Ovary (tissue), 9 donors: ENCODE measurements around the gene MAPK1. TPM values are rescaled to one million over a fixed set of nuclear protein-coding genes. Genes with fewer than 3 reads are reported as not detected.

Source experiments
- DNase-seq, 5 donors: peaks; one replicate each; pipeline ENCODE4 v3.0.0-alpha.2; 2019 to 2020
- H3K27ac ChIP-seq, 2 donors: fragments of 200-600 bp; one replicate each; pipeline versions ENCODE4 v1.5.1 to v1.8.0; 2019 to 2022
- H3K27me3 ChIP-seq: fragments of 200-600 bp; one replicate; pipeline ENCODE4 v1.8.0; 2022
- H3K36me3 ChIP-seq: fragments of 200-600 bp; sonication (generic); one replicate; pipeline ENCODE4 v1.5.1; 2019
- H3K4me1 ChIP-seq: one replicate; pipeline ENCODE4 v1.8.1; 2013; ENCODE audit warnings: mild to moderate bottlenecking, moderate library complexity; ENCODE audit not compliant: insufficient read depth
- H3K4me3 ChIP-seq: fragments of 200-600 bp; sonication (generic); one replicate; pipeline ENCODE4 v1.5.1; 2017
- H3K9me3 ChIP-seq, 2 donors: fragments of 200-600 bp in 1 of 2; sonication (generic) in 1 of 2; one replicate each; pipeline versions ENCODE4 v1.5.1 to v1.8.1; 2013 to 2019; ENCODE audit warnings: mild to moderate bottlenecking in 1 of 2, moderate library complexity in 1 of 2
- CTCF ChIP-seq, 3 donors: fragments of 450-650 bp in 2 of 3; fragments of 200-600 bp in 1 of 3; IDR thresholded peaks; one replicate each; pipeline versions ENCODE4 v1.5.1 to v1.8.0; 2016 to 2022; ENCODE audit warnings: antibody characterized with exemption in 3 of 3, mild to moderate bottlenecking in 1 of 3
- EP300 ChIP-seq: sonication (generic); formaldehyde crosslinking; IDR thresholded peaks from one replicate; pipeline ENCODE4 v1.6.1; 2017; ENCODE audit warnings: antibody characterized with exemption
- POLR2A ChIP-seq: fragments of 450-650 bp; IDR thresholded peaks from one replicate; pipeline ENCODE4 v1.6.1; 2017; ENCODE audit warnings: antibody characterized with exemption, mild to moderate bottlenecking, moderate library complexity
- WGBS, 3 donors: extraction: QIAGEN DNeasy Blood & Tissue Kit in 1 of 3; methylation state at CpG; one replicate each; pipeline versions ENCODE4 v1.1.5 to v1.1.7; 2013 to 2017; 5-methylcytosine and 5-hydroxymethylcytosine counted together
- intact Hi-C, 4 donors: fragments of 100-400 bp; cut with DNase I; formaldehyde crosslinking; loops; one replicate each; pipeline versions ENCODE4 v1.11.0 to v1.15.1; 2022 to 2023
- polyA plus RNA-seq, 2 donors: library from polyadenylated mRNA; stranded (reverse); fragments of 200-250 nt in 1 of 2; fragments of 350-450 nt in 1 of 2; fragmentation: Illumina TruSeq in 1 of 2; extraction: RNeasy Lipid Tissue Mini Kit (QIAGEN cat#74804) in 1 of 2; gene quantifications; one replicate each; pipeline ENCODE4 v1.2.3, GENCODE V29; 2013 to 2014
- small RNA-seq: library from RNA; depleted of rRNA; stranded (forward); fragments of <200 nt; gene quantifications from one replicate; pipeline ENCODE3, GENCODE V24; 2016
- total RNA-seq, 7 donors: library from RNA; depleted of rRNA in 2 of 7; stranded (reverse); fragments of >200 nt in 2 of 7; fragmentation: NEBNext Ultra II Directional in 3 of 7; extraction: Animal tissue kit (Norgen Biotek cat#: 25700) in 3 of 7; gene quantifications; one replicate each; pipeline versions ENCODE4 v1.1.0 to v1.2.4, GENCODE V29; 2016 to 2023
- donor health status: DM: no; HTN: no; CAD: no; lungs with moderate emphysema.
- donor health status: DM: no; HTN: no; CAD: no.
- donor health status: Bipolar disorder and iron deficiency.
- donor health status: DM: yes; HTN: yes; CAD: no.
- donor health status: DM: no; HTN: no; CAD: no.
- donor health status: DM: yes; HTN: yes; CAD: no.

MAPK1 gene
- total and polyA plus RNA-seq, 9 donors, result 12.3 to 125 (median 98.1) TPM

GRCh38 chr22:21710156-21710555, 157.3 kb downstream of the MAPK1 start:
- no peak for DNase-seq
- Histone ChIP-seq H3K36me3 (no peaks in the 10 kb centered on the region), H3K27ac (no peak overlapping the region), H3K9me3 (no peaks in the 10 kb centered on the region), H3K4me3 (no peak overlapping the region), H3K27me3 (no peaks in the 10 kb centered on the region), H3K4me1 (peaks cover 2% of the 10 kb centered on the region)
- intact Hi-C loops, result loop anchor here (5.0 to 10.0 kb wide), 4 partner anchors 85 to 355 kb away; no protein-coding TSS in a partner anchor
- TF ChIP-seq CTCF (IDR thresholded peaks at IDR 0.05) (no peak), POLR2A (no peak), EP300 (no peak)
- WGBS, 3 donors, result 88 to 95% (median 94%) methylated on average over 7 of the region's 7 CpGs

- 80 to 86% (median 82%) methylated on average over 8 of the region's 8 CpGs for WGBS, 3 donors
- TF ChIP-seq CTCF (IDR thresholded peaks at IDR 0.05) (no peak), POLR2A (no peak), EP300 (no peak)
- H3K27me3 ChIP-seq, result no peaks in the 10 kb centered on the region
- no peaks in the 10 kb centered on the region for H3K36me3 ChIP-seq
- H3K9me3 ChIP-seq, result no peaks in the 10 kb centered on the region
- H3K27ac ChIP-seq, result no peak overlapping the region
- peaks cover 2% of the 10 kb centered on the region for H3K4me1 ChIP-seq
- no peak overlapping the region for H3K4me3 ChIP-seq
- no peak for DNase-seq
- intact Hi-C loops, result loop anchor here (5.0 to 10.0 kb wide), 5 partner anchors 55 to 355 kb away; no protein-coding TSS in a partner anchor
These were observed 157.8 kb downstream of the MAPK1 start for GRCh38 chr22:21709688-21710087.

GRCh38 chr22:21708960-21709359, 158.5 kb downstream of the MAPK1 start:
- 94 to 98% (median 97%) methylated on average over 6 of the region's 6 CpGs for WGBS, 3 donors

DNA sequence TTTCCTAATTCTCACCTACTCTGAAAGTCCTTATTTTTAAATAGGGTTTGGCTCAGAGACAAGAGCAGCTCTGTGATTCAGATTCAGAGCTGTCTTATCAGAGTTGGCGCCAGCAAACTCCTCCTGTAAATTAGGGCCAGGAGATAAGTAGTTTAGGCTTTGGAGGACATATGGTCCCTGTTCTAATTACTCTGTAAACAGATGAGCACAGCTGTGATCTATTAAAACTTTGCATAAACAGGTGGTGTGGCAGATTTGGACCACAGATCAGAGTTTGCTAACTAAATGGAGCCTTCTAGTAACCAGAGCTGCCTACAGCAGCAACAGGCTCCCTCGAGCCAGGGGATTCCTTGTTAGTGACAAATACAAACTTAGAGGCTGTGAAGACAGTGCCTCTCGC, 159.8 kb downstream of the MAPK1 start:
- WGBS, 3 donors, result 20 to 41% (median 29%) methylated on average over 3 of the region's 3 CpGs
- TF ChIP-seq POLR2A, result no peak
- Histone ChIP-seq H3K9me3 (no peaks in the 10 kb centered on the region), H3K4me3 (no peak overlapping the region), H3K27ac (no peak overlapping the region), H3K4me1 (no peaks in the 10 kb centered on the region), H3K36me3 (no peaks in the 10 kb centered on the region), H3K27me3 (no peaks in the 10 kb centered on the region)
- DNase-seq, result no peak
- intact Hi-C loops, result loop anchor here in 1 of 4 donors (10.0 kb wide), 1 partner anchor 57 kb away; no protein-coding TSS in a partner anchor

More at GRCh38 chr22:21708960-21709359, 158.5 kb downstream of the MAPK1 start:
- TF ChIP-seq POLR2A (no peak), EP300 (no peak), CTCF (IDR thresholded peaks at IDR 0.05) (no peak)
- DNase-seq, result no peak
- no peak overlapping the region for H3K4me3 ChIP-seq
- peaks cover 2% of the 10 kb centered on the region for H3K4me1 ChIP-seq
- no peak overlapping the region for H3K27ac ChIP-seq
- H3K36me3 ChIP-seq, result no peaks in the 10 kb centered on the region
- H3K27me3 ChIP-seq, result no peaks in the 10 kb centered on the region
- intact Hi-C loops, result loop anchor here in 1 of 4 donors (10.0 kb wide), 1 partner anchor 56 kb away; no protein-coding TSS in a partner anchor
- no peaks in the 10 kb centered on the region for H3K9me3 ChIP-seq

Small RNAs within 50 kb of the gene (small RNA-seq; reads per million reads assigned to genes)
- gene RN7SL280P (not detected), gene RNA5SP493 (not detected)

Other genes starting within 250 kb of the MAPK1 start
- 10 to 100 TPM; 11.4 to 45.1 (median 17.0) TPM for gene YDJC, start 237.6 kb downstream of the MAPK1 start, total RNA-seq
- gene YDJC, start 237.6 kb downstream of the MAPK1 start, polyA plus RNA-seq, result 10 to 100 TPM in 1 of 2 donors, 1 to 10 TPM in 1; 1.8 to 19.4 TPM
- under 1 TPM; 0.46 to 0.88 (median 0.66) TPM for gene CCDC116, start 234.9 kb downstream of the MAPK1 start, total RNA-seq
- under 1 TPM in 1 of 2 donors, not detected in 1; 0.85 TPM for gene CCDC116, start 234.9 kb downstream of the MAPK1 start, polyA plus RNA-seq
- 10 to 100 TPM; 10.2 to 30.4 (median 17.0) TPM for gene SDF2L1, start 225.3 kb downstream of the MAPK1 start, total RNA-seq
- 10 to 100 TPM in 1 of 2 donors, 1 to 10 TPM in 1; 2.1 to 15.9 TPM for gene SDF2L1, start 225.3 kb downstream of the MAPK1 start, polyA plus RNA-seq
- gene PPIL2, start 201.6 kb downstream of the MAPK1 start, total RNA-seq, result 10 to 100 TPM; 13.6 to 35.3 (median 22.5) TPM
- gene PPIL2, start 201.6 kb downstream of the MAPK1 start, polyA plus RNA-seq, result 10 to 100 TPM; 15.5 to 22.0 TPM
- gene YPEL1, start 131.9 kb downstream of the MAPK1 start, total RNA-seq, result 10 to 100 TPM in 2 of 7 donors, 1 to 10 TPM in 5; 2.9 to 11.4 (median 7.0) TPM
- gene YPEL1, start 131.9 kb downstream of the MAPK1 start, polyA plus RNA-seq, result 10 to 100 TPM in 1 of 2 donors, 1 to 10 TPM in 1; 8.5 to 10.2 TPM
- gene PPM1F, start 85.2 kb upstream of the MAPK1 start, total RNA-seq, result 10 to 100 TPM in 6 of 7 donors, 1 to 10 TPM in 1; 9.8 to 33.0 (median 22.7) TPM
- 10 to 100 TPM in 1 of 2 donors, 1 to 10 TPM in 1; 9.9 to 17.8 TPM for gene PPM1F, start 85.2 kb upstream of the MAPK1 start, polyA plus RNA-seq
- 10 to 100 TPM; 17.3 to 31.5 (median 25.2) TPM for gene TOP3B, start 115.1 kb upstream of the MAPK1 start, total RNA-seq
- 10 to 100 TPM in 1 of 2 donors, 1 to 10 TPM in 1; 9.1 to 17.4 TPM for gene TOP3B, start 115.1 kb upstream of the MAPK1 start, polyA plus RNA-seq